ENCODE measurements around the gene CABP1.

CABP1 gene

GRCh38 chr12:120705618-120706017, 65.2 kb downstream of the CABP1 start:
- H3K9me2 ChIP-seq (replicated peaks; ENCODE audit: low read depth, low read length), result no peaks in the 10 kb centered on the region
- no peak overlapping the region for H3K4me3 ChIP-seq (ENCODE audit: low read length, poor library complexity, severe bottlenecking)
- peaks cover 5% of the 10 kb centered on the region; the same call in 1 of the 2 replicates for H3F3A ChIP-seq (ENCODE audit: low read depth)
- H3K4me2 ChIP-seq (ENCODE audit: low read depth, low read length, poor library complexity, severe bottlenecking), result no peak overlapping the region
- TF ChIP-seq CTCF (conservative IDR thresholded peaks at IDR 0.05; ENCODE audit: low read length) (no peak), EZH2phosphoT487 (IDR thresholded peaks at IDR 0.05; ENCODE audit: borderline replicate concordance) (no peak)
- H3K79me2 ChIP-seq (ENCODE audit: insufficient read depth, low read length), result peaks cover 4% of the 10 kb centered on the region
- no peaks in the 10 kb centered on the region for H3K9me3 ChIP-seq (ENCODE audit: insufficient read depth, low read depth, low read length)
- no peaks in the 10 kb centered on the region for H4K20me1 ChIP-seq (ENCODE audit: insufficient read depth, low read length, poor library complexity, severe bottlenecking)
- H3K4me1 ChIP-seq (ENCODE audit: insufficient read depth, low read length, poor library complexity, severe bottlenecking), result peaks cover 6% of the 10 kb centered on the region
- H3K9ac ChIP-seq (ENCODE audit: low read depth, low read length, poor library complexity, severe bottlenecking), result no peak overlapping the region
- H3K27me3 ChIP-seq (ENCODE audit: insufficient read depth, low read length, poor library complexity, severe bottlenecking), result no peaks in the 10 kb centered on the region
- peaks cover 34% of the 10 kb centered on the region; the same call in 1 of the 2 replicates for H3K36me3 ChIP-seq (ENCODE audit: insufficient read depth, low read length)
- no peak overlapping the region for H2AFZ ChIP-seq (ENCODE audit: low read length)

- no peaks in the 10 kb centered on the region for H4K20me1 ChIP-seq (ENCODE audit: insufficient read depth, low read length, poor library complexity, severe bottlenecking)
- peaks cover 5% of the 10 kb centered on the region; the same call in 1 of the 2 replicates for H3F3A ChIP-seq (ENCODE audit: low read depth)
- H3K36me3 ChIP-seq (ENCODE audit: insufficient read depth, low read length), result peaks cover 29% of the 10 kb centered on the region; the same call in 1 of the 2 replicates
- H3K4me3 ChIP-seq (ENCODE audit: low read length, poor library complexity, severe bottlenecking), result no peak overlapping the region
- H3K9me3 ChIP-seq (ENCODE audit: insufficient read depth, low read depth, low read length), result no peaks in the 10 kb centered on the region
- H3K27me3 ChIP-seq (ENCODE audit: insufficient read depth, low read length, poor library complexity, severe bottlenecking), result no peaks in the 10 kb centered on the region
- H3K4me1 ChIP-seq (ENCODE audit: insufficient read depth, low read length, poor library complexity, severe bottlenecking), result peaks cover 7% of the 10 kb centered on the region
- H3K4me2 ChIP-seq (ENCODE audit: low read depth, low read length, poor library complexity, severe bottlenecking), result no peak overlapping the region
- no peaks in the 10 kb centered on the region for H3K9me2 ChIP-seq (replicated peaks; ENCODE audit: low read depth, low read length)
- TF ChIP-seq CTCF (conservative IDR thresholded peaks at IDR 0.05; ENCODE audit: low read length) (no peak), EZH2phosphoT487 (IDR thresholded peaks at IDR 0.05; ENCODE audit: borderline replicate concordance) (no peak)
- no peak overlapping the region for H3K9ac ChIP-seq (ENCODE audit: low read depth, low read length, poor library complexity, severe bottlenecking)
- no peak overlapping the region for H2AFZ ChIP-seq (ENCODE audit: low read length)
- peaks cover 8% of the 10 kb centered on the region for H3K79me2 ChIP-seq (ENCODE audit: insufficient read depth, low read length)
Measured at GRCh38 chr12:120706029-120706428, 65.6 kb downstream of the CABP1 start.

GRCh38 chr12:120708651-120709050, 68.2 kb downstream of the CABP1 start:
- no peak for TF ChIP-seq EZH2phosphoT487 (IDR thresholded peaks at IDR 0.05; ENCODE audit: borderline replicate concordance)
- TF ChIP-seq CTCF (conservative IDR thresholded peaks at IDR 0.05; ENCODE audit: low read length), result no peak
- Histone ChIP-seq H3F3A (ENCODE audit: low read depth) (peaks cover 17% of the 10 kb centered on the region; the same call in 1 of the 2 replicates), H3K9me3 (ENCODE audit: insufficient read depth, low read depth, low read length) (no peaks in the 10 kb centered on the region), H3K4me3 (ENCODE audit: low read length, poor library complexity, severe bottlenecking) (no peak overlapping the region), H2AFZ (ENCODE audit: low read length) (no peak overlapping the region), H3K79me2 (ENCODE audit: insufficient read depth, low read length) (peaks cover 29% of the 10 kb centered on the region), H3K4me1 (ENCODE audit: insufficient read depth, low read length, poor library complexity, severe bottlenecking) (peaks cover 31% of the 10 kb centered on the region), H4K20me1 (ENCODE audit: insufficient read depth, low read length, poor library complexity, severe bottlenecking) (no peaks in the 10 kb centered on the region), H3K36me3 (ENCODE audit: insufficient read depth, low read length) (peaks cover 4% of the 10 kb centered on the region; the same call in 1 of the 2 replicates), H3K27me3 (ENCODE audit: insufficient read depth, low read length, poor library complexity, severe bottlenecking) (no peaks in the 10 kb centered on the region), H3K4me2 (ENCODE audit: low read depth, low read length, poor library complexity, severe bottlenecking) (no peak overlapping the region), H3K9me2 (replicated peaks; ENCODE audit: low read depth, low read length) (no peaks in the 10 kb centered on the region), H3K9ac (ENCODE audit: low read depth, low read length, poor library complexity, severe bottlenecking) (no peak overlapping the region)
